ENCODE results near the gene CCDC117.
"Not testable (repeated sequence)": the region's sequence is repeated elsewhere in the genome, so short reads cannot be mapped to it uniquely, and the experiment has no call there.

Gene CCDC117

DNA sequence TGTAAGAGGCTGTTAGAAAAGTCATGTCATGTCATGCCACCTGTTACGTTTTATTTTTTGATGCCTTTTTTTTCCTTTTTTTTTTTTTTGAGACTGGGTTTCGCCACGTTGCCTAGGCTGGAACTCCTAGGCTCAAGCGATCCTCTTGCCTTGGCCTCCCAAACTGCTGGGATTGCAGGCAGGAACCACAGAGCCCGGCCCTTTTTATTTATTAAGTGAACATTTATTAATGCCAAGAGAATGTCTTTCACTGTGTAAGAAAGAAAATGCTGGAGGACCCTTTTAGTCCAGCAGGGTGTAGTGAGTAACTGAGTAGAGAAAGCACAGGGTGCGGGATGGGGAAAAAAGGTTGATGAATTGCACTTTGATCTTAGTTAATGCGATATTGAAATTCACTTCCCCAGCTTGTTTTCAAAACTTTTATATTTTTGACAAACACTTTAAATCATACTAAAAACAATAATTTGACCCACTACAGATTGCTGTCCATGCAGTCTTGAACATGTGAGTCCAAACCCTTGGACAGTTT, 30.2 kb downstream of the CCDC117 start:
- no peak for DNase-seq

- not testable (repeated sequence) for DNase-seq
Observed at GRCh38 chr22:28805426-28805825, 32.9 kb downstream of the CCDC117 start.

- no peak for DNase-seq
Observed at GRCh38 chr22:28808716-28809355, 36.3 kb downstream of the CCDC117 start.

- DNase-seq: peak; percentile 21
Observed at GRCh38 chr22:28810821-28811491, 38.5 kb downstream of the CCDC117 start.

DNA sequence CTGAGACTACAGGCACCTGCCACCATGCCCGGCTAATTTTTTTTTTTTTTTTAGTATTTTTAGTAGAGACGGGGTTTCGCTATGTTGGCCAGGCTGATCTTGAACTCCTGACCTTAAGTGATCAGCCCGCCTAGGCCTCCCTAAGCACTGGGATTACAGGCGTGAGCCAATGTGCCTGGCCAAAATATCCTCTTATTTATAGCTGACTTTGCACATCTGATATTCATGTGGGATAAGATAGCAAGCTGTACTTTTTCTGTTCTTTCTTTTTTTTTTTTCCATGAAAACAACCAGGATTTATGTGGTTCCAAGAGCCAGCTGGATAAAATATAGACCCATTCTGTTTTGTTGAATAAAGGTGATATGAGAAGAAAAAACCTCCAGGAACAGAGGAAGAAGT, 40.0 kb downstream of the CCDC117 start:
- DNase-seq: no peak

GRCh38 chr22:28813772-28814518, 41.5 kb downstream of the CCDC117 start:
- no peak for DNase-seq

DNA sequence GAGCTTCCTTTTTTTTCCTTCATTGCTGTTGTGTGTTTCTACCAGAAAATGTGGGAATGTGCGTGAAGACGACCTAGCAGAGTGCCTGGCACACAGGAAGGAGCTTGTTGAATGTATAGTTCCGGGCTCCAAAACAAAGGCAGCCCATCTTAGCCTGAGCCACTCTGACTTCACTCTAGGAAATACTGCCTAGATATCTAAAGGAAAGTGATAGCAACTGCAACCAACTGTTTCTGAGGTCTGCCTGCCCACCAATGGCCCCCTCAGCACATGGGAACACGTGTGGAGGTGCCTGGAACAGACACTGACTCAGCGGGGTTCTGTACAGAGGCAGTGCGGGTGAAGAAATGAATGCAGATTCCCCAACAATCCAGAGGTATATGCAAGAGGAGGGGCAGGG, 42.6 kb downstream of the CCDC117 start:
- DNase-seq: no peak

- DNase-seq: no peak
Observed at GRCh38 chr22:28815729-28816128, 43.2 kb downstream of the CCDC117 start.

GRCh38 chr22:28817064-28817463, 44.6 kb downstream of the CCDC117 start:
- no peak for DNase-seq

DNA sequence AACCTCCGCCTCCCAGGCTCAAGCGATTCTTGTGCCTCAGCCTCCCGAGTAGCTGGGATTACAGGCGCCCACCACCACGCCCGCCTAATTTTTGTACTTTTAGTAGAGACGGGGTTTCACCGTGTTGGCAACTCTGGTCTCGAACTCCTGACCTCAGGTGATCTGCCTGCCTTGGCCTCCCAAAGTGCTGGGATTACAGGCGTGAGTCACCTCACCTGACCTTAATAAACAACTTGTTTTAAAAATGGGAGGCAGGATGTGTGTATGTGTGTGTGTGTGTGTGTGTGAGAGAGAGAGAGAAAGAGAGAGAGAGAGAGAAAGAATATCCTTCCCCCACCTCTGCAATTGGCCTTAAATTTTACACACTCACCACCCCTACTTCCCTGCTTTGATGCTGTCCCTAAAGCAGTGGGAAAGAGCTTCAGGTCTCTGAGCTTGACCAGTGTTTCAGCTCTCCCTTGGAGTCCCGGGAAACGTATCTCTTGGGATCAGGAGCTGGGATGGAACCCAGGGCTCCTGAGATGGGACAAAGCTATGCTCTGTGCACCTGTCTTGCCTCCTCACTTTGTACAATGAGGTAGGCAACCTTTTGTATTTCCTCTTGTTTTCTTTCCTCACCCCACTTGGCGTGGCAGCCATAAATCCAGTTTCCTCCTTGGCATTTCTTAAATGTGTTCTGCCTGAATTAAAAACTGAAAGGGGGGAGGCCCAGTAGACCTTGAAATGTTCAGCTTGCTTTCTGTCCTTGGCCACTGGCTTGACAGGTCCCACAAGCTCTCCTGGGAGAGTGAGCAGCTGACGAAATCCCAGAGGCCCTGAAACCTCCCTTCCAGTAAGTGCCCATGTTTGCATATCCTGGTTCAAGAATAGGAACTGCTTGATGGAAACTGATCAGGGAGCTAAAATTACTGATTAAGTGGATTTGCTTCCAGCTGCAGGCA, 45.7 kb downstream of the CCDC117 start:
- no peak for DNase-seq

GRCh38 chr22:28819253-28820096, 47.0 kb downstream of the CCDC117 start:
- no peak for DNase-seq

DNA sequence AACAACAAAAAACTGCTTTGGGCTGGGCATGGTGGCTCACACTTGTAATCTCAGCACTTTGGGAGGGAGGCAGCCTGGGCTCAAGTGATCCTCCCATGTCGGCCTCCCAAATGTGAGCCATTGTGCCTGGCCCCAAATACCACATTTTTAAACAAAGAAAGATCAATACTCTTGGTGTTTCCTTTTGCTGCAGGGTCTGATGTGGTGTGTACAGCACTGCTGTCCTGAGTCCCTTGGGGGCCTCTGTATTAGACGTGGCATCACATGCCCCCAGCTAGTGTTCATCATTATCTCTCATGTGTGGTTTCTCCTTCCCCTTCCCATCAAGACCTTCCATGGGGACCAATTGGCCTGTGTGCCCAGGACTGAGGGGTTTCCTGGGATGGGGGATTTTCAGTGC, 48.4 kb downstream of the CCDC117 start:
- no peak for DNase-seq

DNA sequence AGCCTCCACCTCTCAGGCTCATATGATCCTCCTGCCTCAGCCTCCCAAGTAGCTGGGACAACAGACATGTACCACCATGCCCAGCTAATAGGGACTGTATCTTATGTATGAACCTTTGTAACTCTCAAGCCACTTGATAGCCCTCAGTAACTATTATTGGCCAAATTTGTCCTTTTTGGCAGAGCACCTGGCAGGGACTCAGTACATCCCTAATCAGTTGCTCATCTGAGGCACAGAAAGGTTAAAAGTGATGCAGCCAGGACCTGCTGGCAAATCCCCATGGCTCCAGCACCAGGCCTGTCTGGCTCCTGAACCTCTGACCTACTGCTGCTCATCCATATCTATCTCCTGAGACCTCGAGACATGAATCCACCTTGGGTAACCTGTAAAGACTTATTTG, 49.0 kb downstream of the CCDC117 start:
- no peak for DNase-seq

- no peak for DNase-seq
Observed at GRCh38 chr22:28822930-28823551, 50.5 kb downstream of the CCDC117 start.

GRCh38 chr22:28824455-28824854, 52.0 kb downstream of the CCDC117 start:
- DNase-seq: not testable (repeated sequence)

DNA sequence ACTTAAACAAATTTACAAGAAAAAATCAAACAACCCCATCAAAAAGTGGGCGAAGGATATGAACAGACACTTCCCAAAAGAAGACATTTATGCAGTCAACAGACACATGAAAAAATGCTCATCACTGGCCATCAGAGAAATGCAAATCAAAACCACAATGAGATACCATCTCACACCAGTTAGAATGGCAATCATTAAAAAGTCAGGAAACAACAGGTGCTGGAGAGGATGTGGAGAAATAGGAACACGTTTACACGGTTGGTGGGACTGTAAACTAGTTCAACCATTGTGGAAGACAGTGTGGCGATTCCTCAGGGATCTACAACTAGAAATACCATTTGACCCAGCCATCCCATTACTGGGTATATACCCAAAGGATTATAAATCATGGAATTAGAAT, 53.9 kb downstream of the CCDC117 start:
- DNase-seq: not testable (repeated sequence)

DNA sequence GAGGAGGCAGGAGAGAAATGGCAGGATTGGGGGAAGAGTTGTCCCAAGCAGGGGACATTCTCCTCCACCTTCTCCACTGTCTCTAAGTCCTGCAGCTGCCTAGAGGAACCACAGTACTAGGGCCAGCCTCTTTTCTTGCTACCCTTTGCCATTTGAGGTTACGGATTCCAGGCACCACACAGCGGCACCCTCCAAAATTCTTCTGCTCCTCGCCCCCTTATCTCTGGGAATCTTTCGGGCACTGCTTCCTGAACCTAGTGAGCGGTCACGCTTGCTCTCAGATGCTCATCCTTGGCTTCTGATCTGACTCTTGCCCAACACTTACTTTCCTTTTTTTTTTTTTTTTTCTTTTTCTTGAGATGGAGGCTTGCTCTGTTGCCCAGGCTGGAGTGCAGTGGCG, 54.4 kb downstream of the CCDC117 start:
- no peak for DNase-seq

DNA sequence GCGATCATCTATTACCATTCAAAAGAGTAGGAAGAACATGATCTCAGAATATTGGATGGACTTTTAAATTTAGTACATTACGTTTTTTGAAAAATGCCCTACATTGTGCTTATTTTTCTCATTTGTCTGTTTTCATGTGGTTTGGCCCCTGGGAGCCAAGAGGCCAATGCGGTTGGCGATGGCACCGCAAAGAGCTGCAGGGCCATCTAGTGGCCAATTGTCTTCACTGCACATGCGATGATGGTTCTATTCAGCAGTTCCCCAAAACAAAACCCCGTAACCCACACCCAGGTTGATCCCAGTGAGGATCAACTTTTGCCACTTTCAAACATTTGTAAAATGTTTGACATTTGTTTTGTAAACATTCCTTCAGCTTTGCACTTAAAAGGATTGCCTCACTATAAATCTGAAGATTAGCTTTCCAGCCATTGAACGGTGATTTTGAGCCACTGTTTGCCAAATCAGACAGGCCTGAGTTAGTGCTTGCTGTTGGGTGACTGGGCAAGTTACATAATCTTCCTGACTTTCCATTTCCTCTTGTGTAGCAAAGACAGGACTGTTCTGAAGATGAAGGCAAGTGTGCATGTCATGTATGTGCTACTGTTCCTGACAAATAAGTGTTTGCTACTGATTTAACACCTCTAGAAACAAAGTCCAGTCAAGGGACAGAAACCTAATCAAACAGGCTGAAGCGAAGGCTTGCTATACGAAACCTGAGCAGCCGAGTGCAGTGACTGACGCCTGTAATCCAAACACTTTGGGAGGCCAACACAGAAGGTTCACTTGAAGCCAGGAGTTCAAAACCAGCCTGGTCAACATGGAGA, 57.1 kb downstream of the CCDC117 start:
- peak; percentile 82 for DNase-seq

GRCh38 chr22:28830441-28830840, 57.9 kb downstream of the CCDC117 start:
- no peak for DNase-seq
